H9 (cell line): ENCODE measurements around the gene APOA4. TPM values are rescaled to one million over a fixed set of nuclear protein-coding genes. Genes with fewer than 3 reads are reported as not detected.

Source experiments
- DNase-seq: peaks from one replicate; pipeline ENCODE4 v3.0.0-alpha.2; 2017
- H2AFZ ChIP-seq: one replicate; pipeline ENCODE4 v1.6.1; 2013; ENCODE audit warnings: mild to moderate bottlenecking, low read length, control low read depth, moderate library complexity
- H2AK5ac ChIP-seq: 2 replicates; pipeline ENCODE4 v1.6.1; 2013; ENCODE audit warnings: low read length, control low read depth, mixed read lengths; ENCODE audit not compliant: insufficient read length
- H2BK120ac ChIP-seq: one replicate; pipeline ENCODE4 v1.6.1; 2013; ENCODE audit warnings: low read depth, mild to moderate bottlenecking, low read length, control low read depth, inconsistent platforms; ENCODE audit not compliant: poor library complexity, severe bottlenecking
- H2BK12ac ChIP-seq: 2 replicates; pipeline ENCODE4 v1.6.1; 2013; ENCODE audit warnings: low read length, control low read depth, mixed read lengths, low read depth; ENCODE audit not compliant: insufficient read length
- H2BK15ac ChIP-seq: 2 replicates; pipeline ENCODE4 v1.6.1; 2013; ENCODE audit warnings: low read depth, low read length, control low read depth
- H2BK20ac ChIP-seq: one replicate; pipeline ENCODE4 v1.6.1; 2013; ENCODE audit warnings: low read depth, mild to moderate bottlenecking, low read length, control low read depth, inconsistent platforms; ENCODE audit not compliant: poor library complexity, severe bottlenecking
- H2BK5ac ChIP-seq: 2 replicates; pipeline ENCODE4 v1.6.1; 2013; ENCODE audit warnings: low read length, control low read depth, mixed read lengths; ENCODE audit not compliant: insufficient read length
- H3K14ac ChIP-seq: 2 replicates; pipeline ENCODE4 v1.6.1; 2013; ENCODE audit warnings: low read length, control low read depth; ENCODE audit not compliant: insufficient read depth
- H3K18ac ChIP-seq: 2 replicates; pipeline ENCODE4 v1.6.1; 2013; ENCODE audit warnings: low read depth, mild to moderate bottlenecking, mixed read lengths, low read length, control low read depth; ENCODE audit not compliant: insufficient read length
- H3K23ac ChIP-seq: 2 replicates; pipeline ENCODE4 v1.6.1; 2013; ENCODE audit warnings: low read length, control low read depth, mixed read lengths, low read depth; ENCODE audit not compliant: insufficient read length
- H3K23me2 ChIP-seq: 2 replicates; pipeline ENCODE4 v1.6.1; 2013; ENCODE audit warnings: low read depth, mild to moderate bottlenecking, mixed read lengths, low read length, control low read depth; ENCODE audit not compliant: insufficient read length, poor library complexity, severe bottlenecking
- H3K27ac ChIP-seq: 2 replicates; pipeline ENCODE4 v1.5.1; 2013; ENCODE audit warnings: low read length, control low read depth, mixed read lengths, low read depth; ENCODE audit not compliant: insufficient read length
- H3K27me3 ChIP-seq: 2 replicates; pipeline ENCODE4 v1.6.1; 2013; ENCODE audit warnings: low read length, control low read depth, inconsistent platforms; ENCODE audit not compliant: insufficient read depth
- H3K4ac ChIP-seq: 2 replicates; pipeline ENCODE4 v1.6.1; 2013; ENCODE audit warnings: low read depth, mild to moderate bottlenecking, control low read depth, inconsistent platforms, low read length, moderate library complexity
- H3K4me1 ChIP-seq: 2 replicates; pipeline ENCODE4 v1.6.1; 2013; ENCODE audit warnings: low read length, control low read depth, inconsistent platforms; ENCODE audit not compliant: insufficient read depth
- H3K4me2 ChIP-seq: 2 replicates; pipeline ENCODE4 v1.6.1; 2013; ENCODE audit warnings: low read length, control low read depth, mixed read lengths; ENCODE audit not compliant: insufficient read length, insufficient read depth
- H3K56ac ChIP-seq: 2 replicates; pipeline ENCODE4 v1.6.1; 2013; ENCODE audit warnings: low read depth, mild to moderate bottlenecking, mixed read lengths, low read length, control low read depth; ENCODE audit not compliant: insufficient read length
- H3K79me1 ChIP-seq: 2 replicates; pipeline ENCODE4 v1.6.1; 2013; ENCODE audit warnings: low read depth, mild to moderate bottlenecking, moderate library complexity, low read length, control low read depth, inconsistent platforms; ENCODE audit not compliant: insufficient read depth, poor library complexity, severe bottlenecking
- H3K79me2 ChIP-seq: 2 replicates; pipeline ENCODE4 v1.6.1; 2013; ENCODE audit warnings: low read length, control low read depth, inconsistent platforms; ENCODE audit not compliant: insufficient read depth
- H3K9ac ChIP-seq: 2 replicates; pipeline ENCODE4 v1.6.1; 2013; ENCODE audit warnings: low read length, control low read depth, mixed read lengths; ENCODE audit not compliant: insufficient read length; ENCODE audit errors: extremely low read depth
- H3K9me3 ChIP-seq: one replicate; pipeline ENCODE4 v1.6.1; 2013; ENCODE audit warnings: low read depth, low read length, inconsistent platforms; ENCODE audit not compliant: control insufficient read depth
- H3T11ph ChIP-seq: one replicate; pipeline ENCODE4 v1.6.1; 2013; ENCODE audit warnings: mild to moderate bottlenecking, low read length, control low read depth, inconsistent platforms
- H4K20me1 ChIP-seq: one replicate; pipeline ENCODE4 v1.6.1; 2013; ENCODE audit not compliant: control insufficient read depth, insufficient read length, insufficient read depth
- H4K5ac ChIP-seq: 2 replicates; pipeline ENCODE4 v1.6.1; 2013; ENCODE audit warnings: low read depth, mild to moderate bottlenecking, mixed read lengths, low read length, control low read depth; ENCODE audit not compliant: insufficient read length
- H4K8ac ChIP-seq: replicated peaks from 2 replicates; pipeline ENCODE4 v1.6.1; 2013; ENCODE audit warnings: low read length, control low read depth, mixed read lengths, low read depth; ENCODE audit not compliant: insufficient read length
- H4K91ac ChIP-seq: 2 replicates; pipeline ENCODE4 v1.6.1; 2013; ENCODE audit warnings: low read depth, mild to moderate bottlenecking, moderate library complexity, mixed read lengths, low read length, control low read depth; ENCODE audit not compliant: insufficient read length
- H3K27ac Mint-ChIP-seq, 3 experiments: 2 replicates in 2 of 3; 3 replicates in 1 of 3; pipeline ENCODE4 v1.8.0; 2020 to 2021; ENCODE audit warnings: mixed read lengths in 3 of 3, mild to moderate bottlenecking in 1 of 3, moderate library complexity in 1 of 3
- H3K27me3 Mint-ChIP-seq: 2 replicates; pipeline ENCODE4 v1.8.0; 2021; ENCODE audit warnings: low read depth, mild to moderate bottlenecking, moderate library complexity, mixed read lengths
- H3K36me3 Mint-ChIP-seq, 3 experiments: 2 replicates in 2 of 3; 3 replicates in 1 of 3; pipeline ENCODE4 v1.8.0; 2020 to 2021; ENCODE audit warnings: low read depth in 3 of 3, mixed read lengths in 3 of 3; ENCODE audit not compliant: insufficient read depth in 1 of 3
- H3K4me1 Mint-ChIP-seq, 2 experiments: 2 replicates each; pipeline ENCODE4 v1.8.0; 2020; ENCODE audit warnings: mixed read lengths in 2 of 2
- H3K4me3 Mint-ChIP-seq, 2 experiments: 2 replicates in 1 of 2; 3 replicates in 1 of 2; pipeline ENCODE4 v1.8.0; 2020 to 2021; ENCODE audit warnings: mild to moderate bottlenecking in 2 of 2, mixed read lengths in 2 of 2, moderate library complexity in 1 of 2
- H3K9me3 Mint-ChIP-seq, 2 experiments: 2 replicates in 1 of 2; 3 replicates in 1 of 2; pipeline ENCODE4 v1.8.0; 2020; ENCODE audit warnings: mild to moderate bottlenecking in 2 of 2, mixed read lengths in 2 of 2, moderate library complexity in 1 of 2
- CTCF ChIP-seq: fragments of 200-600 bp; sonication (generic); conservative IDR thresholded peaks from 3 replicates; pipeline ENCODE4 v1.8.0; 2021; ENCODE audit warnings: antibody characterized with exemption, mild to moderate bottlenecking
- WGBS: extraction: QIAGEN DNeasy Blood & Tissue Kit; methylation state at CpG from one replicate; pipeline ENCODE4 v1.1.7; 2013; ENCODE audit warnings: missing lambda C conversion rate, low lambda C conversion rate, mixed read lengths; ENCODE audit not compliant: insufficient read length; ENCODE audit errors: extremely low coverage; 5-methylcytosine and 5-hydroxymethylcytosine counted together
- total RNA-seq: library from RNA; stranded (reverse); gene quantifications from 2 replicates; pipeline ENCODE4 v1.2.1, GENCODE V29; 2021

The APOA4 gene
- total RNA-seq, 1 experiment from 2014 or later: not detected

- Histone ChIP-seq H2BK15ac (no peak overlapping the region), H3T11ph (no peak overlapping the region), H2BK12ac (no peak overlapping the region), H3K79me1 (no peaks in the 10 kb centered on the region), H3K4me1 (no peaks in the 10 kb centered on the region), H3K4me2 (no peak overlapping the region), H3K79me2 (no peaks in the 10 kb centered on the region), H3K56ac (no peak overlapping the region), H4K91ac (no peak overlapping the region), H3K27ac (no peak overlapping the region), H2BK5ac (no peak overlapping the region), H3K23ac (no peak overlapping the region), H2AFZ (no peak overlapping the region), H4K5ac (no peak overlapping the region), H3K9me3 (no peaks in the 10 kb centered on the region), H2BK120ac (no peak overlapping the region), H3K9ac (no peak overlapping the region), H4K8ac (no peak overlapping the region), H3K27me3 (no peaks in the 10 kb centered on the region), H2BK20ac (no peak overlapping the region), H3K18ac (no peak overlapping the region), H3K23me2 (no peaks in the 10 kb centered on the region), H3K4ac (no peak overlapping the region), H3K14ac (no peak overlapping the region), H4K20me1 (peaks cover 2% of the 10 kb centered on the region), H2AK5ac (no peak overlapping the region)
- no CpG with 5 or more reads among the region's 3 CpGs for WGBS
- DNase-seq: no peak
- Mint-ChIP-seq H3K9me3 (no peaks in the 10 kb centered on the region), H3K4me1 (no peaks in the 10 kb centered on the region), H3K36me3 (peaks cover 16 to 67% (median 63%) of the 10 kb centered on the region in 3 experiments; a peak in 6 of 7 replicates), H3K27ac (no peak overlapping the region), H3K4me3 (no peak overlapping the region), H3K27me3 (no peaks in the 10 kb centered on the region)
- TF ChIP-seq CTCF: no peak
These were observed 45.0 kb upstream of the APOA4 start for GRCh38 chr11:116868066-116868465.
